Stimulated activated CD8-positive, alpha-beta memory T cell treated with anti-CD3 and anti-CD28 coated beads, Interleukin-2, amount 100 ng/mL, for 48 hours (primary cell): ENCODE data around the gene TEX19.
A peak's percentile ranks its signal among the peaks of the same experiment; 100 is the strongest.
"Not testable (repeated sequence)": the region's sequence is repeated elsewhere in the genome, so short reads cannot be mapped to it uniquely, and the experiment has no call there.

Experiments
- DNase-seq, 2 donors: peaks; one replicate each; pipeline ENCODE4 v3.0.0-alpha.2; 2020; ENCODE audit warnings: low read depth in 2 of 2

TEX19 gene

GRCh38 chr17:82334622-82335394, 24.2 kb upstream of the TEX19 start:
- no peak for DNase-seq

DNA sequence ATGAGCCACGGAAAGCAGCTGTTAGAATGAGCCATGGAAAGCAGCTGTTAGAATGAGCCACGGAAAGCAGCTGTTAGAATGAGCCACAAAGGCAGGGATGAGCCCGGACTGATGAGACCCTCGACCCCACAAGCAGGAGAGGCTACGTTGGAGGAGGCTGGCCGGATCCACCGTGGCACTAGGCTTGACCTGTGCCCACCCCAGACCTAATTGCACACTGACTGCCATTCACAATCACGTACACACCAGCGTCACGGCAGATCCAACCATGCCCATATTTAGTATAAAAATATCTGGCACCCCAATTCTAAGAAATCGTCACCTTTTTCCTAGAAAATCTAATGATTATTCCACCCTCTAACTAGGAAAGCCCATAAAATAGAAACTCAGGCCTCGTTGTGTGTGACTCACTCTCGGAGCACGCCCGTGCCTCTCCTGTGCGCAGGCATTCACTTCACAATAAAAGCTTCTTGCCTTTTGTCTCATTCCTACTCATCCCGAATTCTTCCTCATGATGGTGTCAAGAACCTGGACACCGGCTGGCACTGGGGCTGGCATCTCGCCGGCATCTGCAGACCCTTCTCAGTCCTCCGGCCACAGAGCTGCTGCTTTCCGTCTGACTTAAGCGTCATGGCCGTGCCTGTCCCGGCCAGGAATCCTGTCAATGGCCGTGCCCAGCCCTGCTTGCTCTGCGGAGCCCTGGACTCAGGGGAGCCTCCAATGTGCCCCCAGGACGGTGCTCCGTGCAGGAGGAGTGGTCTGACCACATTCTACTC, 20.0 kb upstream of the TEX19 start:
- no peak for DNase-seq

- no peak for DNase-seq
Observed at GRCh38 chr17:82339634-82340580, 19.1 kb upstream of the TEX19 start.

- DNase-seq = no peak
Observed at GRCh38 chr17:82342361-82343079, 16.5 kb upstream of the TEX19 start.

GRCh38 chr17:82343560-82343959, 15.5 kb upstream of the TEX19 start:
- no peak for DNase-seq

- DNase-seq = no peak
Observed at GRCh38 chr17:82344175-82344907, 14.7 kb upstream of the TEX19 start.

- no peak for DNase-seq
Observed at GRCh38 chr17:82345151-82345976, 13.7 kb upstream of the TEX19 start.

DNA sequence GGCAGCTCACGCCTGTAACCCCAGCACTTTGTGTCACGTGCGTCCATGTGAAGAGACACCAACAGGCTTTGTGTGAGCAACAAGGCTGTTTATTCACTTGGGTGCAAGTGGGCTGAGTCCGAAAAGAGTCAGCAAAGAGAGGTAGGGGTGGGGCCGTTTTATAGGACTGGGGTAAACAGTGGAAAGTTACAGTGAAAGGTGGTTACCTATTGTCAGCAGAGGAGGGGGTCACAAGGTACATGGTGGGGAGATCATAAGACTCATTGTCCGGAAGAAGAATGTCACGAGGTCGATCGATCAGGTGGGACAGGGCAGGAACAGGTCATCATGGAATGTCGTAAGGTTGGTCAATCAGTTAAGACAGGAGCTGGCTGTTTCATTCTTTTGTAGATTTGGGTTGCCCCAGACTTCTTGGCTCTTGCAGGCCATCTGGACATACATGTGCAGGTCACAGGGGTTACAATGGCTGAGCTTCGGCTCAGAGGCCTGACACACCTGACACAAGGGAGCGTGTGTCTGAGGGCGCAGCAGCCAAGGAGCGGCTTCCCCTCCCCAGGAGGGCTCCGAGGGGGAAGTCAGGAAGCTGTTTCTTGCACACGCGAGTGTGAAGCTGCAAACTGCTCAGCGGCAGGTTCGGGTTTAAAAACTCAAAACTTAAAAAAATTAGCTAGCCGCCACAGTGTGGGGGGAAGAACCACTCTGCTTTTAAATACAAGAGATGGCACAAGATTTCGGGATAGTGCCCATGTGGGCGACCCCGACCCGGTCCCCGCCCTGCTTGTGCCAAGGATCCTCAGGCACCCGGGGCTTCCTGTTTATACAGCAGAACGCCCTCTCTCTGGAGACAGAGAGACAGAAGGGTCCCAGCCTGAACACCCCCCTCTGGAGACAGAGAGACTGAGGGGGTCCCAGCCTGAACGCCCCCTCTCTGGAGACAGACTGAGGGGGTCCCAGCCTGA, 12.4 kb upstream of the TEX19 start:
- no peak for DNase-seq

DNA sequence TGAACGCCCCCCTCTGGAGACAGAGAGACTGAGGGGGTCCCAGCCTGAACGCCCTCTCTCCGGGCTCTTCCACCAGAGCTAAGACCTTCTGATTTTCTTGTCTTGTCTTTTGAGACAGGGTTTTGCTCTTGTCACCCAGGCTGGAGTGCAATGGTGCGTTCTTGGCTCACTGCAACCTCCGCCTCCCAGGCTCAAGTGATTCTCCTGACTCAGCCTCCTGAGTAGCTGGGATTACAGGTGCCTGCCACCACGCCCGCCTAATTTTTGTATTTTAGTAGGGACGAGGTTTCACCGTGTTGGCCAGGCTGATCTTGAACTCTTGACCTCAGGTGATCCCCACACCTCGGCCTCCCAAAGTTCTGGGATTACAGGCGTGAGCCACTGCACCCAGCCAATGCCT, 11.1 kb upstream of the TEX19 start:
- not testable (repeated sequence) for DNase-seq

GRCh38 chr17:82348434-82348833, 10.6 kb upstream of the TEX19 start:
- DNase-seq = no peak

- no peak for DNase-seq
Observed at GRCh38 chr17:82348866-82349265, 10.2 kb upstream of the TEX19 start.

DNA sequence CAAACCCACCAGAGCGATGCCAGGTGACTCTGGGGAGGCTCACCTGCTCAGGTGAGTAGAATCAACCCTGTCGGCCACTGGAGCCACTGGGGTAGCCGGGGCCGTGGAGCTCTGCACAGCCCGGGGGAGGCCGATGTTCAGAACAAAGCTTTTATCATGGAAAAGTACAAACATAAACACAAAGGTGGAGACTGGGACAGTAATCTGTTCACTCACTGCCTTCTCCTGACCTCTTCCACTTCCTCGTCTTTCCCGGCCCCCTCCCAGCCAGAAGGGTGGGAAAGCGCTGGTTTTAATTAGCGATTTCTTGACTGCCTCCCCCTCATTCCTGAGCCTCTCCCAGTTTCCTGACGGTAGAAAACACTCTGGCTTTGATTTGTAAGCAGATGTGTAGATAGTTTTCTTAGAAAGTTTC, 9.8 kb upstream of the TEX19 start:
- DNase-seq = no peak

DNA sequence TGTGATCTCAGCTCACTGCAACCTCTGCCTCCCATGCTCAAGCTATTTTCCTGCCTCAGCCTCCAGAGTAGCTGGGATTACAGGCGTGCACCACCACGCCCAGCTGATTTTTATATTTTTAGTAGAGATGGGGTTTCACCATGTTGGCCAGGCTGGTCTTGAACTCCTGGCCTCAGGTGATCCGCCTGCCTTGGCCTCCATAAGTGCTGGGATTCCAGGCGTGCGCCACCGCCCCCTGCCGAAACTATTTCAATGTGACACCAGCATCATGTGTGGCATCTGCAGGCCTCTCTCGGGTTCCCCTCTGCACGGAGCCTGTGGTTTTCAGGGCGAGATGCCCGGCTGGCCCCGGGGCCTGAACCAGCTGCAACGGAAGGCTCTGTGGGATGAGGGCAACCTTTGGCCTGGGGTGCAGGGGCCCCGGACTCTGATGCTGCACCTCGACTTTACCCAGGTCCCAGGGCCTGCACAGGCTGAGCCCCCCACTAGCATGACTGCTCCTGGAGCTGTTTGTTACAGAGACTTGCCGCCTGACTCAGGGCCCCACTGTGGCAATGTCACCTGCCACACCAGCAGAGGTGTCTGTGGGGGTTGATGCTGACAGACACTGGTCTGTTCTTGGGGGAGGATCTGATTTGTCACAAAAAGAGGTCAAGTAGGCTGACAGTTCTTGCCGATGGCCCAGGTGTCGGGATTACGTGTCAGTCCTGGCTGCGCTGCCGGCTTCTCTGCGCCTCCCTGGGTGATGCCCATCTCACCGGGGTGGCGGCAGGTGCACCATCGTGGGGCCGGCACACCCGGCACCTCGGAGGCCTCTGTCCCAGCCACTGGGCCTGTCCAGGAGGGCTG, 8.6 kb upstream of the TEX19 start:
- DNase-seq = peak in 1 of 2 donors; percentile 41

GRCh38 chr17:82351254-82351712, 7.8 kb upstream of the TEX19 start:
- DNase-seq = no peak

GRCh38 chr17:82351713-82352488, 7.1 kb upstream of the TEX19 start:
- peak; percentile 67 to 69 for DNase-seq

DNA sequence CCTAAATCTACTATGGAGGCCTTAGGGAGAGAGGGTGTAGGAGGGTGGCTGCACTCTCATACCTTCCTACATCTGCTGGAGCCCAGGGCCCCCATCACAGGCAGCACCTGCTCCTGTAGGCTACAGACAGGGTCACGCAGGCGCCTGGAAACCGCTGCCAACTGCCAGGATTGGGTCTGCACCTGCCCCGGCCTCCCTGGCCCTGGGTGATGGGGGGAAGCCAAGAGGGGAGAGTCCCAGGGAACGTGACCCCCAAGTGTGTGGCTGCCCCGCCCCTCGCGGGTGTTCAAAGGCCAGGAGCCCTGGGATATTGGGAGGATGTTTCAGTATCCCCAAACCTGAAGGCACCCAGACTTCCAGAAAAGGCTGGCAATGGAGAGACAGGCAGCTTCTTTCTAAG, 5.6 kb upstream of the TEX19 start:
- no peak for DNase-seq

DNA sequence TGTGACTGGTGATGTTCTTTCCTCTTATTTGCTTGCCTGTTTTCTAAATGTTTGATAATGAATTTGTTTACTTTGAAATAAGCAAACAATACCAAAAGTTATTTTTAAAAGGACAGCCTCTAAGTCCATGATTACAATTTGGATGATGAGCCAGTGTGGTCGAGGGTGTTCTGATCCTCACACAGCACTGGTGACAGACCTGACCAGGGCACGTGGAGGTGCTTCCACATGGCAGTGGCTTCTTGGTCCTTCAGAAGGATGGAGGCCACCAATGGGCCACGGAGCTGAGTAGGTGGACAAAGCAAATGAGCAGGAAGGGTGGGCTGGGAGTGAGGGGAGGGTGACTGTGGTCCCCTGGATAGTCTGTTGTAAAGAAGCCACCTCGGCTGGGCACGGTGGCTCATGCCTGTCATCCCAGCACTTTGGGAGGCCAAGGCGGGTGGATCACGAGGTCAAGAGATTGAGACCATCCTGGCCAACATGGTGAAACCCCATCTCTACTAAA, 4.2 kb upstream of the TEX19 start:
- DNase-seq = no peak
